GM18519 (cell line): Measurements from ENCODE around the gene PMM1.
"Not testable (repeated sequence)": the region's sequence is repeated elsewhere in the genome, so short reads cannot be mapped to it uniquely, and the experiment has no call there.

ENCODE experiments used
- ATAC-seq: cut with Tn5 transposase; IDR thresholded peaks from one replicate; pipeline ENCODE4 v1.9.1; 2021; ENCODE audit warnings: mild to moderate bottlenecking, moderate library complexity; ENCODE audit not compliant: unreplicated experiment, low FRiP score

Gene PMM1

DNA sequence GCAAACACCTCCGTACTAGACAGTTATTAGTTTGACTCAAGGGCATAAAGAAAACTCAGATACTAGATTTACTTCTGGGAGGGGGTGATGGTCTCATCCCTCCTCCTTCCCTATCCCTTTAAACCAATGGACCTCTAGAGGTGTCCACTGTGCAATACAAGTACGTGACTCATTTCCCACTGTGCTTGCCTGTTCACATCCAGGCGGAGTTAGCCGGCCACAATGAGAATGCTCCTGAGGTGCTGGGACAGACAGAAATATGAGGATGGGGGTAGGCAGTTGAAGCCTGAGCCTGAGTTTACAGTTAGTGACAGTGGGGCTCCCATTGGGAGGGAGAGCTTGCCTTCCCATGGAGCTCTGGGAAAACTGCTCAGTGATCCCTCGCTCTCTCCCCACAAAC is 8.4 kb upstream of the PMM1 start:
- ATAC-seq, result no peak

DNA sequence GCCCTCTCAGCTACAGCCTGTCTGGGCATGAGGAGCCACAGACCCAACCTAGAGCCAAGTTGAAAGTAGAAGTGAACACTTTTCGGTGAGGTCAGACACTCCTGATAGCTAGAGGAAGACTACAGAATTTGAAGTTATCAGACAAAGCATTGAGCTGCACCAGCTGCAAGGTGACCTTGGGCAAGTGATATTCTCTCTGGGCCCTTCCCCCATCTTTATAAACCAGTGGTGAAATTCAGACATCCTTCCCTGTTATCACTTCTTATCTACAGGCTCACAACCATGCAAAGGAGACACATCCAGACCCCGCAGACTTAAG is 8.0 kb upstream of the PMM1 start:
- no peak for ATAC-seq

GRCh38 chr22:41596776-41597634 is 7.4 kb upstream of the PMM1 start:
- no peak for ATAC-seq

DNA sequence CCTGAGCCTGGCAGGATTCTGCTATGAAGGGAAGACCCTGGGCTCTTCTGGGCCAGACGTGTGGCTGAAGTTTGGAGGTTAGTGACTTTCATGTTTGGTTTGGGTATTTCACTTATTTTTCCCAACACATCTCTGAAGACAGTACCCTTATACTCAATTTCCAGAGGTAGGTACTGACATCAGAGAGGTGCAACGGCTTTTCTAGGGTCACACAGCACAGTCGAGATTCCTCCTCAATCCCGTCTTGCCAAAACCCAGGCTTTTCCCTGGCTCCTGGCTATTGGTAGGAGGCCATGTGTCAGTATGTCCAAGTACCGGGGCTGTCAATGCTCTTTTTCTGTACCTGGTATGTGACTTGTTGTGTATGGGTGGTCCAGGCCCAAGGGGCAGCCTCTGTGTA is 6.1 kb upstream of the PMM1 start:
- no peak for ATAC-seq

DNA sequence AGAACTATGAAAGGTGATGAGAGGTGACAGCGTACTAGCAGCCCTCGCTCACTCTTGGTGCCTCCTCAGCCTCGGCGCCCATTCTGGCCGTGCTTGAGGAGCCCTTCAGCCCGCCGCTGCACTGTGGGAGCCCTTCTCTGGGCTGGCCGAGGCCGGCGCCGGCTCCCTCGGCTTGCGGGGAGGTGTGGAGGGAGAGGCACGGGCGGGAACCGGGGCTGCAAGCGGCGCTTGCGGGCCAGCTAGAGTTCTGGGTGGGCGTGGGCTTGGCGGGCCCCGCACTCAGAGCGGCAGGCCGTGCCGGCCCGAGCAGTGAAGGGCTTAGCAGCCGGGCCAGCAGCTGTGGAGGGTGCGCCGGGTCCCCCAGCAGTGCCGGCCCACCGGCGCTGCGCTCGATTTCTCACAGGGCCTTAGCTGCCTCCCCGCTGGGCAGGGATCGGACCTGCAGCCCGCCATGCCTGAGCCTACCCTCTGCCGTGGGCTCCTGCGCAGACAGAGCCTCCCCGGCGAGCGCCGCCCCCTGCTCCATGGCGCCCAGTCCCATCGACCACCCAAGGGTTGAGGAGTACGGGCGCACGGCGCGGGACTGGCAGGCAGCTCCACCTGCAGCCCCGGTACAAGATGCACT is 3.8 kb upstream of the PMM1 start:
- ATAC-seq, result not testable (repeated sequence)

- no peak for ATAC-seq
Measured at GRCh38 chr22:41587347-41587723, 2.3 kb downstream of the PMM1 start.

GRCh38 chr22:41585898-41586297 is 3.7 kb downstream of the PMM1 start:
- ATAC-seq, result no peak

- no peak for ATAC-seq
Measured at GRCh38 chr22:41584881-41585280, 4.8 kb downstream of the PMM1 start.

DNA sequence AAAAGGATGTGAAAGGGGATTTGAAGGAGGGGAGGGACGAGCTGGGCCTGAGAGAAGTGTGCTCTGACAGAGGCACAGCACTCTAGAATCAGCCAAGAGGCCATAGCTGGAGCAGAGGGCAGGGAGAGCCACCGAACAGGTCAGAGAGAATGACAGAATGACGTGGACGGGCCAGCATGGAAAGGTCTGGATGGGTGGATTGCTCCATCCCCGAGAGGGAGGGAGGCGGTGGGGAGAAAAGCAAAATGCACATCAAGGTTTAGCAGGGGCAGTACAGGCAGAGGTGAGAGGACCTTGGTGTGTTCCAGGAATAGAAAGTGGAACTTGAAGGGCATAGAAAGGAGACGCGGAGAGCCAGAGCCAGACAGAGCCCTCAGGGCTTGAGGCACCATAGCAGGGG is 6.9 kb downstream of the PMM1 start:
- no peak for ATAC-seq

GRCh38 chr22:41579997-41580355 is 9.7 kb downstream of the PMM1 start:
- no peak for ATAC-seq

DNA sequence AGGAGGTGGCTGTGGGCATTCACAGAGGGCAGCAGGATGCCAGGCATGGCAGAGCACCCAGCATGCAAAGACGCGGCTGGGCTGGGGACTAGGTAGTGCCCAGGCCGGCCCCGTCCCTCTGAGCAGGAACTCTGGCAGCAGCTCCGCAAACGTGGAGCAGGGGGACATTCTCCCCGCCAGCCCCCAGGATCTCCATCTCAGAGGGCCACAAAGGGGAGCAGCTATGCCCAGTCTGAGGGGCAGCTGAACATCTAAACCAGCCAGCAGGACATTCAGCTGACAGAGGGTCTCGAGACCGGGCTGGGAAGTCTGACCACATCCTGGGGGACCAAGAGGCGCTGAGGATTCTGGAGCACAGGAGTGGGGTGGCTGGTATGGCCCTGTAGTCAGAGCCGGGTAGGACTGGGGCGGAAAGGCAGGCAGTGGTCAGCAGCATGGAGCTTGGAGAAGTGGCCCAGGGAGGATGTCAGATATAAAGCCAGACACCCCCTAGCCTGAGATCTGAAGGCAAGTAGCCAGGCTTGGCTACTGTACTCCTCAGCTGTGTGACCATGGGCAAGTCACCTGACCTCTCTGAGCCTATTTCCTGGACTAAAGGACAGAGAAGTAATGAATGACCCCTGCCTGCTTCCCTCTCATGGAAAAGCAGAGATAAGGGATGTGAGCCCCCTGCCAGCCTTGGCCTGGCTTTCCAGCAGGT is 10.2 kb downstream of the PMM1 start:
- ATAC-seq, result no peak

GRCh38 chr22:41578818-41579217 is 10.8 kb downstream of the PMM1 start:
- ATAC-seq, result no peak

- ATAC-seq, result no peak
Measured at GRCh38 chr22:41578114-41578513, 11.5 kb downstream of the PMM1 start.

DNA sequence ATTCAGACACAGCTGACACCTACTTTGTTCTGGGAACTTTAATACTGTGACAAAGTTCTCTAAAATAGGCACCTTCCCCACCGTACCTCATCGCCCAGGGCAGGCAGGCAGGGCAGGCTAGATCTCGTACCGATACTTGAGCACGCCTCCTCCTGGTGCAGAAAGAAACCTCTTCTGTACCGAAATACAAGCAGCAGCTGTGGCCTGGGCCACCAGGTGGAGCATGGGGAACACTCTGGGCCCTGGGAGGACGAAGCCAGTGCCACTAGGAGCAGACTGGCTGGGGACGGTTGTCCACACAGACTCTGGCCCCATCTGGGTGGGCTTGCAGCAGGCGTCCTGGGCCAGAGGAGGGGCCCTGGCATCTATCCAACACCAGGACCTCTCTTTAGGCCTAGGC is 12.8 kb downstream of the PMM1 start:
- no peak for ATAC-seq

DNA sequence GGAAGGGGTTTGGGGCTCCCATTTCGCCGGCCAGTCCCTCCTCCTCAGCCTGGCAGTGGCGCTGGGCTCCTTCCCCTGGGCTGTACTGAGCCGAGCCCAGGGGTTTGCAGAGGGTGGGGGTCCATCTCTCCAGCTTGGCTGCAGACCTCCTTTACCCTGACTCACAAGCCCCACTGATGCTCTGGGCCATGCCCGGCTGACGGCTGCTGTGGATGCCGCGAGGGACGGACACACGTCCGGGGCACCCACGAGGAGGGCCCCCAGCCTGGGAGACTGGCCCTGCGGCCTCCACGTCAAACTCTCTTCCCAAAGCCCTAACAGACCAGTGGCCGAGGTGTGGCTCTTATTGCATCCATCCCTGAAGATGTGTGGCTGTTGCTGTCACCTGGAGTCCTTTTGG is 14.1 kb downstream of the PMM1 start:
- ATAC-seq, result no peak

GRCh38 chr22:41574847-41575381 is 14.7 kb downstream of the PMM1 start:
- ATAC-seq, result no peak

- ATAC-seq, result no peak
Measured at GRCh38 chr22:41573677-41574076, 16.0 kb downstream of the PMM1 start.

GRCh38 chr22:41572305-41572704 is 17.3 kb downstream of the PMM1 start:
- not testable (repeated sequence) for ATAC-seq

DNA sequence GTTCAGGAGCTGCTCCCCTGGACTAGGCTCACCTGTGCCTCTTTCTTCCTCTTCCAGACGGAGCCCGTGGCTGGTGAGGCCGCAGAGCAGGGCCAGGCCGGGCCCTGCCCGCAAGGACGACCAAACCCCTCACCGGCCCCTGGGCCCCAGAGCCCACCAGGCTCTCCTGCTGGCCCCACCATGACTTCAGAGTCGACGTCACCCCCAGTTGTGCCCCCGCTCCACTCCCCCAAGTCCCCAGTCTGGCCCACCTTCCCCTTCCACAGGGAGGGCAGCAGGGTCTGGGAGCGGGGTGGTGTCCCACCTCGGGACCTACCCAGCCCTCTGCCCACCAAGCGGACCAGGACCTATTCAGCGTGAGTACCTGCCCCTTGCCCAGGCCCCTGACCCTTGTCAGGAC is 17.9 kb downstream of the PMM1 start:
- no peak for ATAC-seq

DNA sequence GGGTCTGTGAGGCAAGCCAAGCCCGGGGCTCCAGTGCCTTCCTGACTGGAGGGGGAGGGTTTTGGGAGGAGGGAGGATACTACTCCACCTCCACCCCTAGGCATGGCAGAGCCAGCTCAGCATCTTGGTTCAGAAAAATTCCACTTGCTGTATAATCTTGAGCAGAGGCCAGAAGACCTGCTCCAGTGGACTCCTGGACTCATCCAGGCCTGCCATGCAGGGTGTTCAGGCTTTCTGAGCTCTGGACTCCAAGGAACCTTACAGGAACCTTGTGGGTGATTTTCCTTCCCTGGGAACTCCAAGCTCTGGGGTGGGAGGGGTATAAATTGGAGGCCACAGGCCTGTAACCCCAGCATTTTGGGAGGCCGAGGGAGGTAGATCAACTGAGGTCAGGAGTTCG is 19.4 kb downstream of the PMM1 start:
- no peak for ATAC-seq

DNA sequence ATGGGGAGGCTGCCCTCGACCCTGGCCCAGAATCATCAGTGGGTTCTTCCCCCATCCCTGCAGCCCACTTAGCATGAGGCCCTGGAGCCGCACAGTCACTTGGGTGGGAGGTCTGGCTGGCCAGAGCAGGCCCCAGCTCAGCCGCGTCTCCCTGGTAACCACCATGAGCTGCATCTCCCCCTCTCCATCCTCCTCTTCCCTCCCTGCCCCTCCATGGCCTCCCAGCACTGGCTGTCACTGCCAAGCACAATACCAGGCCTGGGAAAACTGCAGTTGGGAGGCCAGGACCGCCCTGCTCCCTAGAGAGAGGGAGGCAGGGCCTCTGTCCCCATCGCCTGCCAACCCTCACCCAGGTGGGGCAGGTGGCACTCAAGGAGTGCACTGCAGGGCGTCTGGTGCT is 20.8 kb downstream of the PMM1 start:
- no peak for ATAC-seq

DNA sequence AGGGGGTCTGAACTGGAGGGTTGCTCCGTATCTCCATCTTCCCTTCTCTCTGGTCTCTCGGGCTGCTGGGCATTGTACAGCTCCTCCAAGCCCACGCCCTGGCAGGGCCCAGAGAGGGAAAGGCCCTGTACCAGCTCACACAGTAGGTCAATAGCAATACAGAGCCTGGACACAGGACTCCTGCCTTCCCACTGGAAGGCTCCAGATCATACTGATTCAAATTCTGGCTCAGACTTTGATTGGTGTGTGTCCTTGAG is 22.2 kb downstream of the PMM1 start:
- ATAC-seq, result no peak
